Measurements from ENCODE around the gene GPX7. TPM values are rescaled to one million over a fixed set of nuclear protein-coding genes. Genes with fewer than 3 reads are reported as not detected.

GPX7 gene
- total RNA-seq, 1 experiment from 2014 or later, result 21.7 TPM

- DNase-seq, result no peak
- no TSS peak for BruUV-seq (replicated peaks)
- TF ChIP-seq CTCF (IDR thresholded peaks at IDR 0.05; ENCODE audit: insufficient read depth in 1 of 2, low read depth in 1 of 2, low read length in 1 of 2, severe bottlenecking in 1 of 2, unreplicated experiment in 1 of 2), result no peak
- no peak overlapping the region for H3K4me3 Mint-ChIP-seq (ENCODE audit: unreplicated experiment)
- no peaks in the 10 kb centered on the region for H3K27me3 ChIP-seq (replicated peaks; ENCODE audit: control insufficient read depth, insufficient read depth, low read length)
- peaks cover 30% of the 10 kb centered on the region for H3K4me1 Mint-ChIP-seq (ENCODE audit: low read depth, unreplicated experiment)
- no peaks in the 10 kb centered on the region for H3K27me3 Mint-ChIP-seq (ENCODE audit: insufficient read depth, unreplicated experiment)
- intact Hi-C loops (cut with micrococcal nuclease; ENCODE audit: unreplicated experiment), result no loop called here
- no peak overlapping the region for H3K27ac Mint-ChIP-seq (ENCODE audit: unreplicated experiment)
- H3K4me1 ChIP-seq, result peaks cover 19% of the 10 kb centered on the region; the same call in 1 of the 2 replicates
- no peaks in the 10 kb centered on the region for H3K9me3 ChIP-seq
- CTCF ChIA-PET, result no interaction called here
- no peaks in the 10 kb centered on the region for H3K36me3 ChIP-seq (ENCODE audit: control insufficient read depth, insufficient read depth, low read length)
- no peak overlapping the region for H3K4me3 ChIP-seq (ENCODE audit: low read depth, low read length)
- no peaks in the 10 kb centered on the region for H3K36me3 Mint-ChIP-seq (ENCODE audit: insufficient read depth, unreplicated experiment)
- POLR2A ChIA-PET, result interaction anchor here (0.5 kb wide), 1 partner anchor 139 kb away, joined by 3 read pairs; no protein-coding TSS in a partner anchor
- H3K9me3 Mint-ChIP-seq (ENCODE audit: unreplicated experiment), result peaks cover 10% of the 10 kb centered on the region
Observed at GRCh38 chr1:52556641-52557360, 45.4 kb upstream of the GPX7 start.

- H3K27ac Mint-ChIP-seq (ENCODE audit: unreplicated experiment), result no peak overlapping the region
- TF ChIP-seq CTCF (IDR thresholded peaks at IDR 0.05; ENCODE audit: insufficient read depth in 1 of 2, low read depth in 1 of 2, low read length in 1 of 2, severe bottlenecking in 1 of 2, unreplicated experiment in 1 of 2), result no peak
- no peaks in the 10 kb centered on the region for H3K36me3 Mint-ChIP-seq (ENCODE audit: insufficient read depth, unreplicated experiment)
- H3K4me1 Mint-ChIP-seq (ENCODE audit: low read depth, unreplicated experiment), result peaks cover 28% of the 10 kb centered on the region
- H3K4me3 ChIP-seq (ENCODE audit: low read depth, low read length), result no peak overlapping the region
- H3K27me3 Mint-ChIP-seq (ENCODE audit: insufficient read depth, unreplicated experiment), result no peaks in the 10 kb centered on the region
- POLR2A ChIA-PET, result no interaction called here
- H3K9me3 ChIP-seq, result no peaks in the 10 kb centered on the region
- peaks cover 10% of the 10 kb centered on the region for H3K9me3 Mint-ChIP-seq (ENCODE audit: unreplicated experiment)
- no peaks in the 10 kb centered on the region for H3K36me3 ChIP-seq (ENCODE audit: control insufficient read depth, insufficient read depth, low read length)
- peaks cover 19% of the 10 kb centered on the region; the same call in 1 of the 2 replicates for H3K4me1 ChIP-seq
- intact Hi-C loops (cut with micrococcal nuclease; ENCODE audit: unreplicated experiment), result no loop called here
- DNase-seq, result no peak
- CTCF ChIA-PET, result no interaction called here
- BruUV-seq (replicated peaks), result no TSS peak
- H3K4me3 Mint-ChIP-seq (ENCODE audit: unreplicated experiment), result no peak overlapping the region
- H3K27me3 ChIP-seq (replicated peaks; ENCODE audit: control insufficient read depth, insufficient read depth, low read length), result no peaks in the 10 kb centered on the region
Observed at GRCh38 chr1:52558941-52559340, 43.2 kb upstream of the GPX7 start.

GRCh38 chr1:52559875-52560274, 42.3 kb upstream of the GPX7 start:
- H3K27me3 ChIP-seq (replicated peaks; ENCODE audit: control insufficient read depth, insufficient read depth, low read length), result no peaks in the 10 kb centered on the region
- intact Hi-C loops (cut with micrococcal nuclease; ENCODE audit: unreplicated experiment), result no loop called here
- no peak overlapping the region for H3K27ac Mint-ChIP-seq (ENCODE audit: unreplicated experiment)
- peaks cover 10% of the 10 kb centered on the region for H3K9me3 Mint-ChIP-seq (ENCODE audit: unreplicated experiment)
- DNase-seq, result no peak
- no peaks in the 10 kb centered on the region for H3K36me3 ChIP-seq (ENCODE audit: control insufficient read depth, insufficient read depth, low read length)
- no peaks in the 10 kb centered on the region for H3K27me3 Mint-ChIP-seq (ENCODE audit: insufficient read depth, unreplicated experiment)
- H3K4me3 ChIP-seq (ENCODE audit: low read depth, low read length), result no peak overlapping the region
- TF ChIP-seq CTCF (IDR thresholded peaks at IDR 0.05; ENCODE audit: insufficient read depth in 1 of 2, low read depth in 1 of 2, low read length in 1 of 2, severe bottlenecking in 1 of 2, unreplicated experiment in 1 of 2), result no peak
- peaks cover 18% of the 10 kb centered on the region for H3K4me1 Mint-ChIP-seq (ENCODE audit: low read depth, unreplicated experiment)
- H3K36me3 Mint-ChIP-seq (ENCODE audit: insufficient read depth, unreplicated experiment), result no peaks in the 10 kb centered on the region
- ChIA-PET CTCF (no interaction called here), POLR2A (no interaction called here)
- BruUV-seq (replicated peaks), result no TSS peak
- no peak overlapping the region for H3K4me3 Mint-ChIP-seq (ENCODE audit: unreplicated experiment)
- H3K4me1 ChIP-seq, result peaks cover 11% of the 10 kb centered on the region; the same call in 1 of the 2 replicates
- no peaks in the 10 kb centered on the region for H3K9me3 ChIP-seq

All from Caco-2 (cell line).